ENCODE measurements around the gene MARCHF10.

- TF ChIP-seq CTCF (conservative IDR thresholded peaks at IDR 0.05; ENCODE audit: low read depth, low read length) (no peak), EZH2 (IDR thresholded peaks at IDR 0.05; ENCODE audit: borderline replicate concordance, low read depth, low read length, poor library complexity, severe bottlenecking) (no peak)
These were observed 132.9 kb downstream of the MARCHF10 start for GRCh38 chr17:62675260-62675659.
